IMR-90 (cell line): Measurements from ENCODE around the gene MR1. TPM values are rescaled to one million over a fixed set of nuclear protein-coding genes. Genes with fewer than 3 reads are reported as not detected.

Experiments
- ATAC-seq: fragments of 200-7000 bp; cut with Tn5 transposase; 2 replicates; pipeline ENCODE4 v1.9.1; 2020; ENCODE audit warnings: low read depth, mild to moderate bottlenecking, moderate library complexity
- BruUV-seq: library from RNA; stranded (reverse); fragments of 400-500 nt; replicated peaks from 2 replicates; lab custom pipeline; 2021; lab: Mats Ljungman, UMichigan
- CTCF ChIA-PET: fragments of 300-600 bp; formaldehyde crosslinking; extraction: SDS; loops from one replicate; lab custom pipeline; 2021; ENCODE audit warnings: antibody characterized with exemption; lab: Yijun Ruan, JAX
- POLR2A ChIA-PET: fragments of 300-600 bp; sonication (Branson Sonifier 250); formaldehyde crosslinking; loops from one replicate; lab custom pipeline; 2022; ENCODE audit warnings: antibody characterized with exemption; ENCODE audit not compliant: unreplicated experiment; lab: Charles Lee
- DNase-seq: peaks from one replicate; pipeline ENCODE4 v3.0.0; 2013
- H2AFZ ChIP-seq: replicated peaks from 2 replicates; pipeline ENCODE3; 2013; ENCODE audit warnings: low read length, mild to moderate bottlenecking; ENCODE audit not compliant: poor library complexity
- H2AK5ac ChIP-seq: 2 replicates; pipeline ENCODE4 v1.6.1; 2013; ENCODE audit warnings: low read depth, low read length, inconsistent platforms
- H2AK9ac ChIP-seq: replicated peaks from 2 replicates; pipeline ENCODE3; 2013; ENCODE audit warnings: mild to moderate bottlenecking, low read depth, low read length, moderate library complexity; ENCODE audit not compliant: poor library complexity
- H2BK120ac ChIP-seq: 2 replicates; pipeline ENCODE4 v1.6.1; 2013; ENCODE audit warnings: low read depth, low read length, inconsistent platforms
- H2BK15ac ChIP-seq: 3 replicates; pipeline ENCODE4 v1.6.1; 2013; ENCODE audit warnings: low read depth, low read length, inconsistent platforms
- H2BK20ac ChIP-seq: 2 replicates; pipeline ENCODE4 v1.6.1; 2013; ENCODE audit warnings: low read depth, mild to moderate bottlenecking, inconsistent platforms, low read length, moderate library complexity
- H2BK5ac ChIP-seq: 2 replicates; pipeline ENCODE4 v1.6.1; 2013; ENCODE audit warnings: mild to moderate bottlenecking, low read depth, low read length, inconsistent platforms; ENCODE audit not compliant: poor library complexity, severe bottlenecking
- H3K14ac ChIP-seq: replicated peaks from 2 replicates; pipeline ENCODE4 v1.6.1; 2013; ENCODE audit warnings: low read depth, low read length, inconsistent platforms
- H3K18ac ChIP-seq: 2 replicates; pipeline ENCODE4 v1.6.1; 2013; ENCODE audit warnings: low read depth, low read length, control low read depth
- H3K23ac ChIP-seq: 2 replicates; pipeline ENCODE4 v1.6.1; 2013; ENCODE audit warnings: low read depth, low read length, inconsistent platforms
- H3K27ac ChIP-seq: 2 replicates; pipeline ENCODE4 v1.5.1; 2013; ENCODE audit warnings: mild to moderate bottlenecking, control low read depth, low read length; ENCODE audit not compliant: insufficient read depth
- H3K27me3 ChIP-seq: 2 replicates; pipeline ENCODE4 v1.6.1; 2013; ENCODE audit warnings: low read length; ENCODE audit not compliant: control insufficient read depth, insufficient read depth
- H3K36me3 ChIP-seq: 2 replicates; pipeline ENCODE4 v1.6.1; 2013; ENCODE audit warnings: low read length, mixed read lengths; ENCODE audit not compliant: control insufficient read depth, insufficient read depth
- H3K4ac ChIP-seq: 2 replicates; pipeline ENCODE4 v1.6.1; 2013; ENCODE audit warnings: low read depth, low read length, inconsistent platforms
- H3K4me1 ChIP-seq: 2 replicates; pipeline ENCODE4 v1.6.1; 2013; ENCODE audit warnings: low read length, mixed read lengths; ENCODE audit not compliant: control insufficient read depth, insufficient read depth
- H3K4me2 ChIP-seq: 2 replicates; pipeline ENCODE4 v1.6.1; 2013; ENCODE audit warnings: low read depth, mild to moderate bottlenecking, control low read depth, low read length, moderate library complexity
- H3K4me3 ChIP-seq: 2 replicates; pipeline ENCODE4 v1.5.1; 2013; ENCODE audit warnings: low read depth, mild to moderate bottlenecking, control low read depth, low read length, moderate library complexity; ENCODE audit not compliant: insufficient read depth
- H3K56ac ChIP-seq: 2 replicates; pipeline ENCODE4 v1.6.1; 2013; ENCODE audit warnings: low read length, inconsistent platforms; ENCODE audit not compliant: insufficient read depth; ENCODE audit errors: extremely low read depth
- H3K79me1 ChIP-seq, 2 experiments: 2 replicates each; pipeline ENCODE4 v1.6.1; 2013; ENCODE audit warnings: low read length in 2 of 2, inconsistent platforms in 1 of 2, low read depth in 1 of 2
- H3K9ac ChIP-seq: 2 replicates; pipeline ENCODE4 v1.6.1; 2013; ENCODE audit warnings: low read depth, low read length, control low read depth
- H3K9me1 ChIP-seq: 2 replicates; pipeline ENCODE4 v1.6.1; 2013; ENCODE audit warnings: low read length, inconsistent platforms; ENCODE audit not compliant: insufficient read depth
- H3K9me3 ChIP-seq: 2 replicates; pipeline ENCODE4 v1.6.1; 2013; ENCODE audit warnings: low read length; ENCODE audit not compliant: control insufficient read depth, insufficient read depth
- H4K20me1 ChIP-seq: 2 replicates; pipeline ENCODE4 v1.6.1; 2013; ENCODE audit warnings: low read length, inconsistent platforms; ENCODE audit not compliant: insufficient read depth
- H4K5ac ChIP-seq: 2 replicates; pipeline ENCODE4 v1.6.1; 2013; ENCODE audit warnings: mild to moderate bottlenecking, low read depth, low read length, control low read depth
- H4K8ac ChIP-seq, 2 experiments: 2 replicates each; pipeline ENCODE4 v1.6.1; 2013; ENCODE audit warnings: low read depth in 2 of 2, low read length in 2 of 2, control low read depth in 1 of 2, inconsistent platforms in 1 of 2
- H4K91ac ChIP-seq: 2 replicates; pipeline ENCODE4 v1.6.1; 2013; ENCODE audit warnings: low read depth, low read length, inconsistent platforms; ENCODE audit not compliant: insufficient read depth
- BHLHE40 ChIP-seq: fragments of 150-350 bp; IDR thresholded peaks from 2 replicates; pipeline ENCODE4 v1.6.1; 2016; ENCODE audit warnings: mild to moderate bottlenecking, low read depth, low read length
- CEBPB ChIP-seq: IDR thresholded peaks from 2 replicates; pipeline ENCODE4 v1.6.1; 2012; ENCODE audit warnings: low read depth, low read length, improper control_type of control experiment
- CHD1 ChIP-seq: IDR thresholded peaks from 2 replicates; pipeline ENCODE4 v1.6.1; 2012; ENCODE audit warnings: low read depth, low read length, improper control_type of control experiment
- FOS ChIP-seq: fragments of 150-350 bp; IDR thresholded peaks from 2 replicates; pipeline ENCODE4 v1.6.1; 2016; ENCODE audit warnings: low read depth, low read length
- MAFK ChIP-seq: IDR thresholded peaks from 2 replicates; pipeline ENCODE4 v1.6.1; 2012; ENCODE audit warnings: low read depth, low read length, improper control_type of control experiment
- MAZ ChIP-seq: IDR thresholded peaks from 2 replicates; pipeline ENCODE4 v1.6.1; 2012; ENCODE audit warnings: low read depth, mild to moderate bottlenecking, low read length, improper control_type of control experiment, moderate library complexity, borderline replicate concordance
- MXI1 ChIP-seq: IDR thresholded peaks from 2 replicates; pipeline ENCODE4 v1.6.1; 2012; ENCODE audit warnings: low read depth, mild to moderate bottlenecking, low read length, moderate library complexity, borderline replicate concordance
- RCOR1 ChIP-seq: IDR thresholded peaks from 2 replicates; pipeline ENCODE4 v1.6.1; 2012; ENCODE audit warnings: mild to moderate bottlenecking, low read length, improper control_type of control experiment; ENCODE audit not compliant: insufficient replicate concordance
- RFX5 ChIP-seq: IDR thresholded peaks from 2 replicates; pipeline ENCODE4 v1.8.0; 2012; ENCODE audit warnings: low read depth, mild to moderate bottlenecking, low read length, moderate library complexity
- WGBS, 2 experiments: methylation state at CpG; one replicate each; pipeline versions ENCODE4 v1.1.5 to v1.1.7; 2013; ENCODE audit warnings: missing lambda C conversion rate in 2 of 2; ENCODE audit not compliant: insufficient read length in 1 of 2; ENCODE audit errors: extremely low coverage in 2 of 2; 5-methylcytosine and 5-hydroxymethylcytosine counted together
- dilution Hi-C: fragments of 300-500 bp; cut with HindIII; formaldehyde crosslinking; loops from one replicate; pipeline ENCODE4 v1.14.3; 2018; ENCODE audit warnings: low sequenced_read_pairs; ENCODE audit not compliant: unreplicated experiment
- in situ Hi-C: fragments of 300-500 bp; cut with MboI; formaldehyde crosslinking; loops from 3 replicates; pipeline ENCODE4 v1.14.3; 2019; ENCODE audit warnings: low sequenced_read_pairs, inconsistent platforms, mixed read lengths
- intact Hi-C: fragments of 100-400 bp; cut with micrococcal nuclease; formaldehyde crosslinking; loops from 2 replicates; pipeline ENCODE4 v1.10.0; 2022
- polyA plus RNA-seq, 3 experiments: library from polyadenylated mRNA; depleted of rRNA; stranded (reverse); fragments of >200 nt; gene quantifications; 2 replicates each; pipeline ENCODE4 v1.2.3, GENCODE V29; 2012; ENCODE audit warnings: low replicate concordance in 1 of 3
- total RNA-seq: library from RNA; depleted of rRNA; stranded (reverse); fragments of >200 nt; gene quantifications from 2 replicates; pipeline ENCODE4 v1.2.3, GENCODE V29; 2012
- TF ChIP-seq, protein P1 (sequence below): fragments of 150-350 bp; IDR thresholded peaks from 2 replicates; pipeline ENCODE4 v1.6.1; 2016; ENCODE audit warnings: low read depth, mild to moderate bottlenecking, low read length, moderate library complexity, borderline replicate concordance
- TF ChIP-seq, protein P2 (sequence below): conservative IDR thresholded peaks from 2 replicates; pipeline ENCODE4 v1.5.1; 2012; ENCODE audit warnings: mild to moderate bottlenecking, low read depth, low read length, improper control_type of control experiment
- TF ChIP-seq, protein P3 (sequence below): fragments of 150-350 bp; IDR thresholded peaks from 2 replicates; pipeline ENCODE4 v1.6.1; 2017; ENCODE audit warnings: mild to moderate bottlenecking, antibody characterized with exemption, low read length, low read depth

Gene MR1
- total and polyA plus RNA-seq, 2 of the 4 experiments (the other 2 are of a cell fraction): 6.0 to 6.1 TPM

DNA sequence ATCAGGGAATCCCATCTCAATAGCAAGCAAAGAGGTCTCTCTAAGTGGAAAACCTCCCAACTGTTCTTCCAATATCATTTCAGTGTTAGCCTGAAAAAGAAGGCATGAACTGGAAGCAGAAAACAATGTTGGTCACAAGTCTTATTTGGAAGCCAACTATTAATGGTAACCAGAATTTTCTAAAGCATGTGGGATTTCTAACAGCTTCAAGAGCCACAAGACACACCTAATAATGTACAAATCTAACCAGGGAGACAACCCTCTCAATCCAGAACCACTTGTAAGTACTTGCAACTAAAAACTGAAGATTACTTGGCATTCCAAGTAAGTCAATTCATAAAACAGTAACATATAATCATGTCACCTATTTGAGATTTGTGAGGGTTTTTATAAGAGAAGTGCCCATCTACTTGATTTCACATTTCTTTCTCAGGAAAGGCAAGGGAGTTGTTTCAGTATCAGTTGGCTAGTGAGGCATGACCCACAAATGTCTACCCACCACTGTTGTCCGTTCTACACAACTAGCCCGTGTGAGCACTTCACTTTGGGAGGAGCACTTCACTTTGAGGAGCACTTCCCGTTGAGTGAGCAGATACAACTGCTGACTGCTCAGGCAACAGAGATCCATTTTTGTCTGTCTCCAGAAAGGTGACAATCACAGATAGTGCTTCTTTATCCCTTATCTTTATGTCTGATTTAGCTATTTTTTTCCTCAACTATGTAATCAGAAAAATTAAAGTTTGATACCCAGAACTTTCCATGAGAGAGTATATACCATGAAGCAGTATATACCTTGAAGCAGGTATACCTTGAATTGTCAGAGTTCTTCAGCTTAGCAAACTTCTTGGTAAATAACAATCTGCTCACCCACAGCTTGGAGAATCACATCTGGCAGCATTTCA lies 22.2 kb upstream of the MR1 start:
- Histone ChIP-seq H3K4me3 (no peak overlapping the region), H2BK120ac (peak overlapping the region; percentile 93), H3K23ac (peak overlapping the region; percentile 11), H4K5ac (peak overlapping the region; percentile 82), H4K20me1 (peaks cover 24% of the 10 kb centered on the region; the same call in 1 of the 2 replicates), H2AK9ac (no peak overlapping the region), H3K27me3 (no peaks in the 10 kb centered on the region), H2AFZ (no peak overlapping the region), H3K9me3 (no peaks in the 10 kb centered on the region), H2AK5ac (peak overlapping the region; percentile 97), H3K27ac (peak overlapping the region; percentile 93; the same call in 1 of the 2 replicates), H3K4me2 (peak overlapping the region; percentile 72; the same call in 1 of the 2 replicates), H3K18ac (peak overlapping the region; percentile 69; the same call in 1 of the 2 replicates), H3K36me3 (no peaks in the 10 kb centered on the region), H3K14ac (peak overlapping the region; percentile 96), H3K9ac (peak overlapping the region; percentile 47; the same call in 1 of the 2 replicates), H3K4ac (peak overlapping the region; percentile 96), H3K9me1 (peaks cover 19% of the 10 kb centered on the region), H2BK20ac (peak overlapping the region; percentile 86), H3K4me1 (peaks cover 15% of the 10 kb centered on the region), H4K8ac (peak overlapping the region; percentile 45 to 71), H2BK5ac (peak overlapping the region; percentile 97), H3K79me1 (peaks cover 28 to 81% of the 10 kb centered on the region in 2 experiments), H4K91ac (peak overlapping the region; percentile 92), H3K56ac (peak overlapping the region; percentile 80; the same call in 1 of the 2 replicates), H2BK15ac (peak overlapping the region; percentile 91)
- 80% methylated on average over 1 of the region's 3 CpGs; no CpG with 5 or more reads in 1 of the 2 experiments for WGBS, 2 experiments
- POLR2A ChIA-PET: interaction anchor here (0.6 to 1.0 kb wide), 2 partner anchors 10 to 79 kb away, joined by 3 read pairs; no protein-coding TSS in a partner anchor
- no TSS peak for BruUV-seq
- intact Hi-C loops: loop anchor here (1.0 kb wide), 1 partner anchor 10 kb away; no protein-coding TSS in a partner anchor
- CTCF ChIA-PET: interaction anchor here (0.5 to 1.4 kb wide), 5 partner anchors 9 to 27 kb away, joined by 3 to 6 read pairs (median 4); partner anchors contain the start of gene MR1
- in situ Hi-C loops: no loop called here
- peak; percentile 48 for ATAC-seq
- dilution Hi-C loops: no loop called here
- no peak for DNase-seq
- TF ChIP-seq MXI1 (no peak), CHD1 (no peak), FOS (no peak), MAFK (no peak), BHLHE40 (no peak), MAZ (no peak), RFX5 (no peak), CEBPB (no peak), RCOR1 (no peak)
- TF ChIP-seq, protein P1, sequence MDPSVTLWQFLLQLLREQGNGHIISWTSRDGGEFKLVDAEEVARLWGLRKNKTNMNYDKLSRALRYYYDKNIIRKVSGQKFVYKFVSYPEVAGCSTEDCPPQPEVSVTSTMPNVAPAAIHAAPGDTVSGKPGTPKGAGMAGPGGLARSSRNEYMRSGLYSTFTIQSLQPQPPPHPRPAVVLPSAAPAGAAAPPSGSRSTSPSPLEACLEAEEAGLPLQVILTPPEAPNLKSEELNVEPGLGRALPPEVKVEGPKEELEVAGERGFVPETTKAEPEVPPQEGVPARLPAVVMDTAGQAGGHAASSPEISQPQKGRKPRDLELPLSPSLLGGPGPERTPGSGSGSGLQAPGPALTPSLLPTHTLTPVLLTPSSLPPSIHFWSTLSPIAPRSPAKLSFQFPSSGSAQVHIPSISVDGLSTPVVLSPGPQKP: no peak
- TF ChIP-seq, protein P2, sequence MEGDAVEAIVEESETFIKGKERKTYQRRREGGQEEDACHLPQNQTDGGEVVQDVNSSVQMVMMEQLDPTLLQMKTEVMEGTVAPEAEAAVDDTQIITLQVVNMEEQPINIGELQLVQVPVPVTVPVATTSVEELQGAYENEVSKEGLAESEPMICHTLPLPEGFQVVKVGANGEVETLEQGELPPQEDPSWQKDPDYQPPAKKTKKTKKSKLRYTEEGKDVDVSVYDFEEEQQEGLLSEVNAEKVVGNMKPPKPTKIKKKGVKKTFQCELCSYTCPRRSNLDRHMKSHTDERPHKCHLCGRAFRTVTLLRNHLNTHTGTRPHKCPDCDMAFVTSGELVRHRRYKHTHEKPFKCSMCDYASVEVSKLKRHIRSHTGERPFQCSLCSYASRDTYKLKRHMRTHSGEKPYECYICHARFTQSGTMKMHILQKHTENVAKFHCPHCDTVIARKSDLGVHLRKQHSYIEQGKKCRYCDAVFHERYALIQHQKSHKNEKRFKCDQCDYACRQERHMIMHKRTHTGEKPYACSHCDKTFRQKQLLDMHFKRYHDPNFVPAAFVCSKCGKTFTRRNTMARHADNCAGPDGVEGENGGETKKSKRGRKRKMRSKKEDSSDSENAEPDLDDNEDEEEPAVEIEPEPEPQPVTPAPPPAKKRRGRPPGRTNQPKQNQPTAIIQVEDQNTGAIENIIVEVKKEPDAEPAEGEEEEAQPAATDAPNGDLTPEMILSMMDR: no peak
- TF ChIP-seq, protein P3, sequence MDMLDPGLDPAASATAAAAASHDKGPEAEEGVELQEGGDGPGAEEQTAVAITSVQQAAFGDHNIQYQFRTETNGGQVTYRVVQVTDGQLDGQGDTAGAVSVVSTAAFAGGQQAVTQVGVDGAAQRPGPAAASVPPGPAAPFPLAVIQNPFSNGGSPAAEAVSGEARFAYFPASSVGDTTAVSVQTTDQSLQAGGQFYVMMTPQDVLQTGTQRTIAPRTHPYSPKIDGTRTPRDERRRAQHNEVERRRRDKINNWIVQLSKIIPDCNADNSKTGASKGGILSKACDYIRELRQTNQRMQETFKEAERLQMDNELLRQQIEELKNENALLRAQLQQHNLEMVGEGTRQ: no peak
